ENCODE measurements around the gene MRPL38. TPM values are rescaled to one million over a fixed set of nuclear protein-coding genes. Genes with fewer than 3 reads are reported as not detected.

The MRPL38 gene
- total RNA-seq, 1 donor = 36.6 TPM

DNA sequence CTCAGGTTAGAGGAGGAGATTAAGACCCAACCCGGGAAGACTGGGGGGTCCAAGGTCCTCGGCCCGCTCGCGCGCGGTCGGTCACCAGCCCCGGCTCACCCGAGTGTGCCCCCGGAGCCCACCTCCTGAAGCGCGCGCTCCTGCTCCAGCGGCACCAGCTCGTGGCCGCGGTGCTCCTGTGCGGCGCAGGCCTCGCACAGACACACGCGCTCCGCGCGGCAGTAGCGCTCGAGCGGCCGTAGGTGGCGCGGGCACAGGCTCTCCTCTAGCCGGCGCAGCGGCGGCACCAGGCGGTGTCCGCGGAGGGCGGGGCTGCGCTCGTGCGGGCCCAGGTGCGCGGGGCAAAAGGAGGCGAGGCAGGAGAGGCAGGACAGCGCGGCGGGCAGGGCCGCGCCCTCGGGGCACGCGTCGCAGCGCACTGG, 26.9 kb downstream of the MRPL38 start:
- peaks cover 27% of the 10 kb centered on the region for H3K4me1 ChIP-seq (ENCODE audit: insufficient read depth, low read length)
- peaks cover 3% of the 10 kb centered on the region for H4K20me1 ChIP-seq (ENCODE audit: insufficient read depth, low read length)
- H3K4me2 ChIP-seq (ENCODE audit: insufficient read depth, low read length) = peak overlapping the region; percentile 86
- H3K9me3 ChIP-seq (ENCODE audit: low read depth, low read length) = no peaks in the 10 kb centered on the region
- H3K27ac ChIP-seq (ENCODE audit: low read depth, low read length) = peak overlapping the region; percentile 41
- DNase-seq (ENCODE audit: insufficient read length, low spot score, missing footprints) = peak; percentile 95
- peaks cover 6% of the 10 kb centered on the region for H3K27me3 ChIP-seq (ENCODE audit: insufficient read depth, low read length)
- peak overlapping the region; percentile 77 for H3K4me3 ChIP-seq (ENCODE audit: insufficient read depth, low read length)
- no peaks in the 10 kb centered on the region for H3K36me3 ChIP-seq (ENCODE audit: insufficient read depth, low read length)
- H2AFZ ChIP-seq (ENCODE audit: low read length) = peak overlapping the region; percentile 80
- TF ChIP-seq, protein P1, sequence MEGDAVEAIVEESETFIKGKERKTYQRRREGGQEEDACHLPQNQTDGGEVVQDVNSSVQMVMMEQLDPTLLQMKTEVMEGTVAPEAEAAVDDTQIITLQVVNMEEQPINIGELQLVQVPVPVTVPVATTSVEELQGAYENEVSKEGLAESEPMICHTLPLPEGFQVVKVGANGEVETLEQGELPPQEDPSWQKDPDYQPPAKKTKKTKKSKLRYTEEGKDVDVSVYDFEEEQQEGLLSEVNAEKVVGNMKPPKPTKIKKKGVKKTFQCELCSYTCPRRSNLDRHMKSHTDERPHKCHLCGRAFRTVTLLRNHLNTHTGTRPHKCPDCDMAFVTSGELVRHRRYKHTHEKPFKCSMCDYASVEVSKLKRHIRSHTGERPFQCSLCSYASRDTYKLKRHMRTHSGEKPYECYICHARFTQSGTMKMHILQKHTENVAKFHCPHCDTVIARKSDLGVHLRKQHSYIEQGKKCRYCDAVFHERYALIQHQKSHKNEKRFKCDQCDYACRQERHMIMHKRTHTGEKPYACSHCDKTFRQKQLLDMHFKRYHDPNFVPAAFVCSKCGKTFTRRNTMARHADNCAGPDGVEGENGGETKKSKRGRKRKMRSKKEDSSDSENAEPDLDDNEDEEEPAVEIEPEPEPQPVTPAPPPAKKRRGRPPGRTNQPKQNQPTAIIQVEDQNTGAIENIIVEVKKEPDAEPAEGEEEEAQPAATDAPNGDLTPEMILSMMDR (IDR thresholded peaks at IDR 0.05; ENCODE audit: extremely low read depth, low read depth, low read length) = peak; percentile 13
- no peaks in the 10 kb centered on the region for H3K79me2 ChIP-seq (ENCODE audit: insufficient read depth, low read length)

DNA sequence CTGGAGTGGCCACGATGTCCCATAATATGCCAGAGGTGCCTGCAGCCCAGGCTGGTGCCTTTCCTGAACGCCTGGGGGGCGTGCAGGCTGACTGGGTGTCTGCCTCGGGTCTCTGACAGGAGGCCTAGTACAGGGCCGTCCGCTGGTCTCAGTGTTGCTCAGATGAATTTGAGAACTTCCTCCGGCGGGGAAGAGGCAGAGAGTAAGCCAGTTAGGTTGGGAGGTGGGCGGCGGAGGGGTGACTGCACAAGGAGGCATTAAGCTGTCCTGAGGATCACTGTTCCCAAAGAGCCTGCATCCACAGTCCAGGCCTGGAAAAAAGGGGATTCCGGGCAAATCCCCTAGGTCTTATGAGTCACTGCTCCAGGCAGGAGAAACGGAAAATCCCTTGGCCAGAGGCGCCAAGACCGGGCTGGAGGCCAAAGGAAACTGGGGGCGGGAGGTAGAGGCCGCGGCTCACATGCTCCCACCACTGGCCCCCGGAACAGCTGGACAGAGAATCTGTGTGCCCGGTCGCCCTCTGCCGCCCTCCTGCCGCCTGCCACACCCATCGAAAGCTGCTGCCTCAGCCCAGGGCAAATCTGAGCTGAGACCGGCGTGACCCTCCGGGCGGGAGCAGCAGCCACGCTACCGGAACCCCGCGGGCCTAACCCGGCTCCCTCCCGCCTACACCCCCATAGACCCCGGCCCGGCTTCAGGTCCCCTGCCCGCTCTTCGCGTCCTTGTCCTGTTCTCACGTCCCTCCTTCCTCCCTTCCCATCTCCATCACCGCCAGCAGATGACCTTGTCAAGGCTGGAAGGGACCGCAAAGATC, 27.5 kb downstream of the MRPL38 start:
- peaks cover 6% of the 10 kb centered on the region for H3K27me3 ChIP-seq (ENCODE audit: insufficient read depth, low read length)
- H2AFZ ChIP-seq (ENCODE audit: low read length) = peak overlapping the region; percentile 80
- peak overlapping the region; percentile 91 for H3K27ac ChIP-seq (ENCODE audit: low read depth, low read length)
- peaks cover 3% of the 10 kb centered on the region for H4K20me1 ChIP-seq (ENCODE audit: insufficient read depth, low read length)
- TF ChIP-seq, protein P1 (IDR thresholded peaks at IDR 0.05; ENCODE audit: extremely low read depth, low read depth, low read length) = peak; percentile 11
- peak overlapping the region; percentile 77 for H3K4me3 ChIP-seq (ENCODE audit: insufficient read depth, low read length)
- H3K4me1 ChIP-seq (ENCODE audit: insufficient read depth, low read length) = peaks cover 32% of the 10 kb centered on the region
- H3K36me3 ChIP-seq (ENCODE audit: insufficient read depth, low read length) = no peaks in the 10 kb centered on the region
- no peaks in the 10 kb centered on the region for H3K79me2 ChIP-seq (ENCODE audit: insufficient read depth, low read length)
- no peaks in the 10 kb centered on the region for H3K9me3 ChIP-seq (ENCODE audit: low read depth, low read length)
- peak overlapping the region; percentile 86 for H3K4me2 ChIP-seq (ENCODE audit: insufficient read depth, low read length)
- peak; percentile 99 for DNase-seq (ENCODE audit: insufficient read length, low spot score, missing footprints)

DNA sequence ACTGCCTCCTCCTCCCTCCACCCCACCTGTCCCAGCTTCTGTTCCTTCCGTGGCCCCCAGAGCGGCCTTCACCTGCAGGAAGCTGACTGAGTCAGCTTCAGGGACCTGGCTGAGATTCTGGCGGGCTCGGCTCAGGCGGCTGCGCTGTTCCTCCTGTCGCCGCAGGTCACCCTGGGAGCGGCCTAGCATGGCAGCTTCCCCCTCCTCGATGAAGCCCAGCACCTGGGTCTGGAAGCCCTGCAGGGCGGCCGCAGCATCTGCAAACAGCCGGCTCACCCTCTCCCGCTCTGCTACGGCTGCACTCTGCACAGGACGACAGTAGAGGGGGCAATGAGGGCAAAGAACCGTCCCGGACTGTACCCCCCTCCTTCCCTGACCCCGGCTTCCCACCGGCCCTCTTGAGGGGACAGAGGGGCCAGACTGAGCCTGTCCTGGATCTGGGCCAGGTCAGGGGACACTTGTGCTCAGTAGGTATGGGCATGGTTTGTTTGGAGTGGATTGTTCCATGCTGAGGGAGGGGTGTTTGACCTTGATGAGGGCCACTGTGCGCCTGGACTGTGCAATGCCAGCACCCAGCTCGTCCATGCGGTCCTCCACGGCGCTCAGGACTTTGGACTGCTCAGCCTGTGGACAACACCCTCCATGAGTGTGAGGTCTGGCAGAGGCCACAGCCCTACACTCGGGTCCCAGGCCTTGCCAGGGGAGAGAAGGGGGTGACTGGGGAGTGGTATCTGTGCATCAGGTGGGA, 28.3 kb downstream of the MRPL38 start:
- no peaks in the 10 kb centered on the region for H3K79me2 ChIP-seq (ENCODE audit: insufficient read depth, low read length)
- H3K27ac ChIP-seq (ENCODE audit: low read depth, low read length) = peak overlapping the region; percentile 91
- H3K4me2 ChIP-seq (ENCODE audit: insufficient read depth, low read length) = peak overlapping the region; percentile 86
- H3K9me3 ChIP-seq (ENCODE audit: low read depth, low read length) = no peaks in the 10 kb centered on the region
- H3K4me3 ChIP-seq (ENCODE audit: insufficient read depth, low read length) = peak overlapping the region; percentile 77
- H2AFZ ChIP-seq (ENCODE audit: low read length) = peak overlapping the region; percentile 20
- TF ChIP-seq, protein P1 (IDR thresholded peaks at IDR 0.05; ENCODE audit: extremely low read depth, low read depth, low read length) = peak; percentile 9
- peak; percentile 87 for DNase-seq (ENCODE audit: insufficient read length, low spot score, missing footprints)
- peaks cover 3% of the 10 kb centered on the region for H4K20me1 ChIP-seq (ENCODE audit: insufficient read depth, low read length)
- H3K27me3 ChIP-seq (ENCODE audit: insufficient read depth, low read length) = peaks cover 6% of the 10 kb centered on the region
- H3K4me1 ChIP-seq (ENCODE audit: insufficient read depth, low read length) = peaks cover 32% of the 10 kb centered on the region
- H3K36me3 ChIP-seq (ENCODE audit: insufficient read depth, low read length) = no peaks in the 10 kb centered on the region

DNA sequence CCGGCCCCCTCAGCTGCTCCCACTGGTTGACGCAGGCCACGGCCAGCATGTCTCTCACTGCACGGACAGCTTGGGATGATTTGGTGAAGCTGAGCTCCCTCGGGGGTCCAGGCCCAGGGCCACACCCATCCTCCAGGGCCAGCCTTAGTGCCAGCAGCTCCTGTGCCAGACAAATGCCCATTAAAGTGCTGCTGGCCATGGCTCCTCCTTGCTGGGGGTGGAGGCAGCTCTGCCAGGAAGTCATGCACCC, 28.8 kb downstream of the MRPL38 start:
- Histone ChIP-seq H3K36me3 (ENCODE audit: insufficient read depth, low read length) (no peaks in the 10 kb centered on the region), H3K4me3 (ENCODE audit: insufficient read depth, low read length) (no peak overlapping the region), H4K20me1 (ENCODE audit: insufficient read depth, low read length) (peaks cover 3% of the 10 kb centered on the region), H2AFZ (ENCODE audit: low read length) (no peak overlapping the region), H3K27me3 (ENCODE audit: insufficient read depth, low read length) (peaks cover 6% of the 10 kb centered on the region), H3K4me1 (ENCODE audit: insufficient read depth, low read length) (peaks cover 32% of the 10 kb centered on the region), H3K79me2 (ENCODE audit: insufficient read depth, low read length) (no peaks in the 10 kb centered on the region), H3K27ac (ENCODE audit: low read depth, low read length) (no peak overlapping the region), H3K4me2 (ENCODE audit: insufficient read depth, low read length) (peak overlapping the region; percentile 86), H3K9me3 (ENCODE audit: low read depth, low read length) (no peaks in the 10 kb centered on the region)
- no peak for DNase-seq (ENCODE audit: insufficient read length, low spot score, missing footprints)
- TF ChIP-seq, protein P1 (IDR thresholded peaks at IDR 0.05; ENCODE audit: extremely low read depth, low read depth, low read length) = no peak

All from osteoblast (primary cell).